SK-N-SH (cell line): ENCODE measurements around the gene OR2G3. TPM values are rescaled to one million over a fixed set of nuclear protein-coding genes. Genes with fewer than 3 reads are reported as not detected.

Source experiments
- CTCF ChIA-PET: fragments of 300-600, 350-600 bp; formaldehyde crosslinking; extraction: SDS; loops from one replicate; lab custom pipeline; 2021; lab: Yijun Ruan, JAX
- POLR2A ChIA-PET: fragments of 350-600 bp; sonication (Branson Sonifier 250); formaldehyde crosslinking; extraction: SDS; loops from one replicate; lab custom pipeline; 2020; ENCODE audit warnings: antibody characterized with exemption, inconsistent platforms; lab: Yijun Ruan, JAX
- DNase-seq: peaks from one replicate; pipeline ENCODE4 v3.0.0; 2012
- H2AFZ ChIP-seq: fragments of 200-600 bp; sonication (generic); 2 replicates; pipeline ENCODE4 v1.8.1; 2016; ENCODE audit warnings: antibody characterized with exemption, mild to moderate bottlenecking, low read depth
- H3F3A ChIP-seq: fragments of 200-600 bp; sonication (generic); replicated peaks from 2 replicates; pipeline ENCODE3; 2016; ENCODE audit warnings: antibody characterized with exemption, mild to moderate bottlenecking; ENCODE audit not compliant: insufficient read depth
- H3K27ac ChIP-seq, 2 experiments: fragments of 200-500 bp in 1 of 2; fragments of 200-600 bp in 1 of 2; sonication (Bioruptor generic) in 1 of 2; sonication (generic), shearing (Covaris generic) in 1 of 2; 2 replicates each; pipeline versions ENCODE4 v1.5.1 to v1.6.1; 2014 to 2016; ENCODE audit warnings: low read depth in 2 of 2, inconsistent platforms in 1 of 2, low read length in 1 of 2, mild to moderate bottlenecking in 1 of 2, mixed read lengths in 1 of 2
- H3K27me3 ChIP-seq: fragments of 200-600 bp; sonication (generic), shearing (Covaris generic); 2 replicates; pipeline ENCODE4 v1.6.1; 2016; ENCODE audit warnings: mixed run types; ENCODE audit not compliant: insufficient read depth
- H3K36me3 ChIP-seq, 2 experiments: fragments of 200-500 bp in 1 of 2; fragments of 200-600 bp in 1 of 2; sonication (Bioruptor generic) in 1 of 2; sonication (generic) in 1 of 2; replicated peaks in 1 of 2; 2 replicates each; pipeline versions ENCODE3 to v1.5.1; 2014 to 2016; ENCODE audit warnings: low read length in 1 of 2, mild to moderate bottlenecking in 1 of 2; ENCODE audit not compliant: insufficient read depth in 2 of 2, control insufficient read depth in 1 of 2
- H3K4me1 ChIP-seq, 2 experiments: fragments of 200-500 bp in 1 of 2; fragments of 200-600 bp in 1 of 2; sonication (Bioruptor generic) in 1 of 2; sonication (generic), shearing (Covaris generic) in 1 of 2; 2 replicates each; pipeline versions ENCODE4 v1.5.1 to v1.6.1; 2014 to 2016; ENCODE audit warnings: low read depth in 1 of 2, low read length in 1 of 2, mixed run types in 1 of 2; ENCODE audit not compliant: insufficient read depth in 2 of 2, control insufficient read depth in 1 of 2
- H3K4me2 ChIP-seq: fragments of 200-600 bp; sonication (generic), shearing (Covaris generic); 2 replicates; pipeline ENCODE4 v1.6.1; 2017; ENCODE audit warnings: mixed run types
- H3K4me3 ChIP-seq, 2 experiments: fragments of 200-500 bp in 1 of 2; fragments of 200-600 bp in 1 of 2; sonication (Bioruptor generic) in 1 of 2; sonication (generic), shearing (Covaris generic) in 1 of 2; 2 replicates each; pipeline versions ENCODE4 v1.5.1 to v1.8.1; 2014 to 2016; ENCODE audit warnings: low read depth in 2 of 2, inconsistent platforms in 1 of 2, low read length in 1 of 2, mild to moderate bottlenecking in 1 of 2, mixed read lengths in 1 of 2, moderate library complexity in 1 of 2
- H3K79me2 ChIP-seq: fragments of 200-600 bp; sonication (generic); 2 replicates; pipeline ENCODE4 v1.8.1; 2017; ENCODE audit warnings: mild to moderate bottlenecking; ENCODE audit not compliant: insufficient read depth
- H3K9ac ChIP-seq: fragments of 200-600 bp; sonication (generic); 2 replicates; pipeline ENCODE4 v1.6.1; 2017; ENCODE audit warnings: mixed run types
- H3K9me2 ChIP-seq: fragments of 200-600 bp; sonication (generic); 2 replicates; pipeline ENCODE4 v1.6.1; 2017; ENCODE audit warnings: mixed run types
- H3K9me3 ChIP-seq: fragments of 200-600 bp; sonication (generic); 2 replicates; pipeline ENCODE4 v1.6.1; 2017; ENCODE audit warnings: mixed run types, mild to moderate bottlenecking, moderate library complexity
- H4K20me1 ChIP-seq: fragments of 200-600 bp; sonication (generic); 2 replicates; pipeline ENCODE4 v1.6.1; 2017; ENCODE audit warnings: mild to moderate bottlenecking, mixed run types; ENCODE audit not compliant: insufficient read depth
- EZH2phosphoT487 ChIP-seq: fragments of 200-600 bp; sonication (generic); IDR thresholded peaks from 2 replicates; pipeline ENCODE4 v1.6.1; 2017; ENCODE audit warnings: low read depth, mixed run types, mild to moderate bottlenecking, antibody characterized with exemption, moderate library complexity, borderline replicate concordance
- SIN3A ChIP-seq: IDR thresholded peaks from 2 replicates; pipeline ENCODE4 v1.6.1; 2012; ENCODE audit warnings: low read depth, mild to moderate bottlenecking, low read length, moderate library complexity, borderline replicate concordance
- TCF12 ChIP-seq: IDR thresholded peaks from 2 replicates; pipeline ENCODE4 v1.4.0; 2012
- WGBS: methylation state at CpG from one replicate; pipeline ENCODE4 v1.1.6; 2017; ENCODE audit warnings: low lambda C conversion rate; 5-methylcytosine and 5-hydroxymethylcytosine counted together
- polyA plus RNA-seq, 3 experiments: library from polyadenylated mRNA; depleted of rRNA; stranded (reverse); fragments of >200 nt; gene quantifications; 2 replicates each; pipeline ENCODE4 v1.2.3, GENCODE V29; 2012
- small RNA-seq, 7 experiments: library from RNA; depleted of rRNA; stranded (forward); fragments of <200 nt; gene quantifications; one replicate each; pipeline ENCODE3, GENCODE V24; 2012

Gene OR2G3
- polyA plus RNA-seq, 1 of the 3 experiments (the other 2 are of a cell fraction): not detected

DNA sequence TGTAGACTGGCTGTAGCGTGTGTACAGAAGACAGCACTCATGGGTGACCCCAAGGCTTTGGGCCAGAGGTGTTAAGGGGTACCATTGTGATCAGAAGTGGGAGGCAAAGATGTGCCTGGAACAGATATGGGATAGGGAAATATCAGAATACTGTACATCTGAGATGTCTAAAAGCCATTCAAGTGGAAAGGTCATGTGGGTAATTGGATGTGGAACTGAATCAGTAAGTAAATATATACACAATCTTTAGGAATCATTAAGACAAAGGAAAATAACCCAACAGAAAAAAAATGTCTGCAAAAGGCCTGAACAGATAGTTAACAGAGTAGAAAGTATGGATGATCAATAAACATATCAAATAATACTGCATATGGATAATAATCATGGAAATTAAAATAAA is 47.7 kb downstream of the OR2G3 start:
- Histone ChIP-seq H3K27ac (no peak overlapping the region), H4K20me1 (no peaks in the 10 kb centered on the region), H3F3A (no peaks in the 10 kb centered on the region), H2AFZ (no peak overlapping the region), H3K27me3 (no peaks in the 10 kb centered on the region), H3K9me2 (no peaks in the 10 kb centered on the region), H3K36me3 (no peaks in the 10 kb centered on the region), H3K4me2 (no peak overlapping the region), H3K4me1 (no peaks in the 10 kb centered on the region), H3K9me3 (no peaks in the 10 kb centered on the region), H3K4me3 (no peak overlapping the region), H3K9ac (no peak overlapping the region), H3K79me2 (no peaks in the 10 kb centered on the region)
- no peak for DNase-seq
- POLR2A ChIA-PET: no interaction called here
- WGBS: 0% methylated on average over 1 of the region's 1 CpG
- CTCF ChIA-PET: no interaction called here
- no peak for TF ChIP-seq TCF12
- TF ChIP-seq EZH2phosphoT487: no peak
- TF ChIP-seq SIN3A: no peak

Small RNA genes lying within 50 kb of the gene (small RNA-seq; reads per million reads assigned to genes)
- gene RF00026: 0 reads per million in 7 experiments

Other genes starting within 250 kb of the OR2G3 start
- 0.62 and 0.87 TPM in 2 replicates for gene NLRP3, start 189.4 kb upstream of the OR2G3 start, polyA plus RNA-seq (2012; rRNA removed)
- gene OR2B11, start 147.5 kb upstream of the OR2G3 start, polyA plus RNA-seq (2012; rRNA removed): not detected in 2 replicates
- not detected in 2 replicates for gene OR2C3, start 69.1 kb upstream of the OR2G3 start, polyA plus RNA-seq (2012; rRNA removed)
- gene GCSAML, start 56.5 kb upstream of the OR2G3 start, polyA plus RNA-seq (2012; rRNA removed): not detected in 2 replicates
- gene OR2G2, start 17.2 kb upstream of the OR2G3 start, polyA plus RNA-seq (2012; rRNA removed): not detected in 2 replicates
- gene OR13G1, start 74.2 kb downstream of the OR2G3 start, polyA plus RNA-seq (2012; rRNA removed): not detected in 2 replicates
- not detected in 2 replicates for gene OR6F1, start 111.1 kb downstream of the OR2G3 start, polyA plus RNA-seq (2012; rRNA removed)
- gene OR14K1, start 133.0 kb downstream of the OR2G3 start, polyA plus RNA-seq (2012; rRNA removed): not detected in 2 replicates
- gene OR14A2, start 142.6 kb downstream of the OR2G3 start, polyA plus RNA-seq (2012; rRNA removed): not detected in 2 replicates
- gene OR1C1, start 155.0 kb downstream of the OR2G3 start, polyA plus RNA-seq (2012; rRNA removed): not detected in 2 replicates
- gene OR14A16, start 218.5 kb downstream of the OR2G3 start, polyA plus RNA-seq (2012; rRNA removed): not detected in 2 replicates
- not detected in 2 replicates for gene OR11L1, start 236.3 kb downstream of the OR2G3 start, polyA plus RNA-seq (2012; rRNA removed)